ENCODE measurements around the gene ZNF438. TPM values are rescaled to one million over a fixed set of nuclear protein-coding genes. Genes with fewer than 3 reads are reported as not detected.
"Not testable (repeated sequence)": the region's sequence is repeated elsewhere in the genome, so short reads cannot be mapped to it uniquely, and the experiment has no call there.

The ZNF438 gene
- polyA plus RNA-seq, 3 donors from 2014 or later, result 1.6 to 5.0 (median 3.4) TPM

- Mint-ChIP-seq H3K27ac (no peak overlapping the region), H3K27me3 (ENCODE audit: low read depth in 3 of 3) (peaks cover 0 to 2% (median 0%) of the 10 kb centered on the region in 3 donors), H3K4me3 (no peak overlapping the region), H3K9me3 (peaks cover 0 to 8% (median 5%) of the 10 kb centered on the region in 6 donors), H3K4me1 (peaks cover 6 to 17% of the 10 kb centered on the region in 2 donors), H3K36me3 (peaks cover 12 to 19% (median 16%) of the 10 kb centered on the region in 3 donors)
- DNase-seq, result no peak
Observed at GRCh38 chr10:30984563-30985328, 46.9 kb downstream of the ZNF438 start.

DNA sequence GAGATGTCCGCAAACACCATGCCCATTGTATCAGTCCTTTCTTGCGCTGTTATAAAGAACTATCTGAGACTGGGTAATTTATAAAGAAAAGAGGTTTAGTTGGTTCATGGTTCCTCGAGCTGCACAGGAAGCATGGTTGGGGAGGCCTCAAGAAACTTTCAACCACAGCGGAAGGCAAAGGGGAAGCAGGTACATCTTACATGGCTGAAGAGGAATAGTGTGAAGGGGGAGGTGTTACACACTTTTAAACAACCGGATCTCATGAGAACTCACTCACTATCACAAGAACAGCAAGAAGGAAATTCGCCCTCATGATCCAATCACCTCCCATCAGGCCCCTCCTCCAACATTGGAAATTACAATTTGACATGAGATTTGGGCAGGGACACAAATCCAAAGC, 48.5 kb downstream of the ZNF438 start:
- DNase-seq, result peak in 1 of 3 donors; percentile 36
- Mint-ChIP-seq H3K36me3 (peaks cover 13 to 23% (median 21%) of the 10 kb centered on the region in 3 donors), H3K4me1 (peaks cover 6 to 17% of the 10 kb centered on the region in 2 donors), H3K4me3 (peak overlapping the region in 2 of 5 donors; percentile 25 to 39), H3K27ac (peak overlapping the region in 3 of 6 donors; percentile 51 to 80 (median 76))
- H3K27me3 Mint-ChIP-seq (ENCODE audit: low read depth in 3 of 3); H3K9me3 Mint-ChIP-seq: not testable (repeated sequence)

DNA sequence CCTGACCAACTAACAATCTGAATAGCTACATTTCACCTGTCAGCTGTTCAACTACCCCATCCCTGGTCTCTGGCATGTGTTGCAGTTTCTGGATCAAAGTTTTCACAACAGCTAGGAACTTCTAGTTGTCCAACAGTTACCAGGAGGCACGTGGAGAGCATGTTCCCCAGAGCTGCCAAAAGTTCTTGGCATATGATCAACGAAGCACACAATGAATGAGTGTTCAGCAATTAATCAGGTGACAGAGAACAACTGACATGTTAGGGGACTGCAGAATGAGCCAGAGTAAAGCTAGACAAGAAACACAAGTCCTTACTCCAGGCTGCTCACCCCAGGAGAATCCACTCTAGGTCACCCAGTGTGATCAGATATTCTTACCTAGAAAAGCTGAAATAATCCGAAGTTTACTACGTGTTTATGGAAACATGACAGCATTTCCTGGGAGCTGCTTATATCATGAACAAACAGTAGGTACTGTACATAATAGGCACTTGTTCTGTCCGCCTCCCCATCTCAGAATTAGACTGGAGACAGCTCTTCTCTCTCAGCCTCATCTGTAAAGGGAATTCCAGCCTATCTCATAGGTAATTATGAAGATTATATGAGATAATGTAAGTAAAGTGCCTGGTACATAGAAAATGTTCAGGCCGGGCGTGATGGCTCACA, 50.6 kb downstream of the ZNF438 start:
- Mint-ChIP-seq H3K27me3 (ENCODE audit: low read depth in 3 of 3) (peaks cover 0 to 1% (median 0%) of the 10 kb centered on the region in 3 donors), H3K4me1 (peaks cover 6 to 17% of the 10 kb centered on the region in 2 donors), H3K27ac (no peak overlapping the region), H3K36me3 (peaks cover 13 to 23% (median 21%) of the 10 kb centered on the region in 3 donors), H3K4me3 (no peak overlapping the region), H3K9me3 (peaks cover 0 to 8% (median 5%) of the 10 kb centered on the region in 6 donors)
- DNase-seq, result no peak

DNA sequence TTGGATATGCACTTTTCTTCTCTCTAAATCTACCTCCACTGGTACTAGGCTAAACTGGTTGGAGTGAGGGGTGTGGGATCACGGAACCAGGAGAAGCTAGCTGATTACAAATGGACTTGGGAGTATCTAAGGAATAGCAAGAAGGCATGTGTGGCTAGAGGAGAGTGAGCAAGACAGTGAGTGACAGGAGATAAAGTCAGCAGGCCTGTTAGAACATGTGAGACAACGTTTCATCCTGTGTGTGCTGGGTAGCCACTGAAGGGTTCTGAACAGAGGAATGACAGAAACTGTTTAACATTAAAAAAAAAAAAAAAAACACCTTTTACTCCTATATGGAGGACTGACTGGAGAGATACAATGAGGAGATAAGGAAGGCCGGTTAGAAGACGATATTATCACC, 51.7 kb downstream of the ZNF438 start:
- Mint-ChIP-seq H3K4me3 (no peak overlapping the region), H3K4me1 (peaks cover 6 to 17% of the 10 kb centered on the region in 2 donors)

DNA sequence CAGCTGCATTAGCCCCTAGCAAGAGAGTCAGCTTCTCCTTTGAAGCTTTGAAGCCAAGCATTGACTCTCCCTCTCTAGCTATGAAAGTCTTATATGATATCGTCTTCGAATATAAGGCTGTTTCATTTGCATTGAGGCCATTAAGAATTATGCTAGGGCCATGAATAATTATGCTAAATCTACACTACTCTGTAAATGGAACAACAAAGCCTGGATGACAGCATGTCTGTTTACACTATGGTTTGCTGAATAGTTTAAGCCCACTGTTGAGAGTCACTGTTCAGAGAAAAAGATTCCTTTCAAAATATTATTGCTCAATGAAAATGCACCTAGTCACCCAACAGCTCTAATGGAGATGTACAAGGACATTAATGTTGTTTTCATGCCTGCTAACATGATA, 52.8 kb downstream of the ZNF438 start:
- H3K4me1 Mint-ChIP-seq, result peaks cover 6 to 12% of the 10 kb centered on the region in 2 donors
- H3K9me3 Mint-ChIP-seq, result peaks cover 0 to 8% (median 5%) of the 10 kb centered on the region in 6 donors
- H3K4me3 Mint-ChIP-seq, result no peak overlapping the region

More for the DNA sequence above, 51.7 kb downstream of the ZNF438 start:
- Mint-ChIP-seq H3K9me3 (peaks cover 0 to 8% (median 5%) of the 10 kb centered on the region in 6 donors), H3K27ac (no peak overlapping the region), H3K27me3 (ENCODE audit: low read depth in 3 of 3) (peaks cover 0 to 1% (median 0%) of the 10 kb centered on the region in 3 donors), H3K36me3 (peaks cover 13 to 21% (median 21%) of the 10 kb centered on the region in 3 donors)
- DNase-seq, result no peak

DNA sequence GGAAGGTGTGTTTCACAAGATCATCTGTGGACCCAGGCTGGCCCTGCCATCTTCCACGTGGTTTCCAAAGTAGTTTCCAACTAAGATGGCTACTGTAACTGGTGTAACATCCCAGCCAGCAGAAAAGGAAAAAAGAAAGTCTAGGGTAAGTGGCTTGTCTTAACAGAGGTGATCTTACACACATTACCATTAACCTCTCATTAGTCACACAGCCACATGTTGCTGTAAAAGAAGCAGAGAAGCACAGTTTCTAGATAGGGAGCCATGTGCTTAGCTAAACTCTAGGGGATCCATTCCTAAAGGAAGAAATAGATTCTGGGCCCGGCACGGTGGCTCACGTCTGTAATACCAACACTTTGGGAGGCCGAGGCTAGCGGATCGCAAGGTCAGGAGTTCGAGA, 54.3 kb downstream of the ZNF438 start:
- Mint-ChIP-seq H3K4me1 (no peaks in the 10 kb centered on the region), H3K27ac (no peak overlapping the region), H3K36me3 (peaks cover 7 to 16% (median 15%) of the 10 kb centered on the region in 3 donors), H3K27me3 (ENCODE audit: low read depth in 3 of 3) (peaks cover 0 to 1% (median 0%) of the 10 kb centered on the region in 3 donors), H3K9me3 (peaks cover 0 to 2% (median 0%) of the 10 kb centered on the region in 6 donors), H3K4me3 (no peak overlapping the region)
- no peak for DNase-seq

More for the DNA sequence above, 52.8 kb downstream of the ZNF438 start:
- H3K27me3 Mint-ChIP-seq (ENCODE audit: low read depth in 3 of 3), result peaks cover 0 to 1% (median 0%) of the 10 kb centered on the region in 3 donors
- no peak for DNase-seq
- peaks cover 13 to 21% (median 20%) of the 10 kb centered on the region in 3 donors for H3K36me3 Mint-ChIP-seq
- H3K27ac Mint-ChIP-seq, result no peak overlapping the region

- Mint-ChIP-seq H3K27ac (peak overlapping the region in 1 of 6 donors; percentile 3), H3K27me3 (ENCODE audit: low read depth in 3 of 3) (peaks cover 0 to 1% (median 0%) of the 10 kb centered on the region in 3 donors), H3K4me1 (no peaks in the 10 kb centered on the region), H3K36me3 (peaks cover 3 to 10% (median 4%) of the 10 kb centered on the region in 3 donors), H3K9me3 (peaks cover 0 to 1% (median 0%) of the 10 kb centered on the region in 6 donors), H3K4me3 (no peak overlapping the region)
- DNase-seq, result no peak
Observed at GRCh38 chr10:30974773-30975415, 56.8 kb downstream of the ZNF438 start.

- Mint-ChIP-seq H3K9me3 (no peaks in the 10 kb centered on the region), H3K4me3 (no peak overlapping the region), H3K36me3 (peaks cover 0 to 10% (median 0%) of the 10 kb centered on the region in 3 donors), H3K27ac (no peak overlapping the region), H3K4me1 (no peaks in the 10 kb centered on the region), H3K27me3 (ENCODE audit: low read depth in 3 of 3) (peaks cover 0 to 1% (median 0%) of the 10 kb centered on the region in 3 donors)
- no peak for DNase-seq
Observed at GRCh38 chr10:30974355-30974754, 57.3 kb downstream of the ZNF438 start.

GRCh38 chr10:30973737-30974136, 57.9 kb downstream of the ZNF438 start:
- no peak overlapping the region for H3K4me3 Mint-ChIP-seq
- DNase-seq, result no peak

DNA sequence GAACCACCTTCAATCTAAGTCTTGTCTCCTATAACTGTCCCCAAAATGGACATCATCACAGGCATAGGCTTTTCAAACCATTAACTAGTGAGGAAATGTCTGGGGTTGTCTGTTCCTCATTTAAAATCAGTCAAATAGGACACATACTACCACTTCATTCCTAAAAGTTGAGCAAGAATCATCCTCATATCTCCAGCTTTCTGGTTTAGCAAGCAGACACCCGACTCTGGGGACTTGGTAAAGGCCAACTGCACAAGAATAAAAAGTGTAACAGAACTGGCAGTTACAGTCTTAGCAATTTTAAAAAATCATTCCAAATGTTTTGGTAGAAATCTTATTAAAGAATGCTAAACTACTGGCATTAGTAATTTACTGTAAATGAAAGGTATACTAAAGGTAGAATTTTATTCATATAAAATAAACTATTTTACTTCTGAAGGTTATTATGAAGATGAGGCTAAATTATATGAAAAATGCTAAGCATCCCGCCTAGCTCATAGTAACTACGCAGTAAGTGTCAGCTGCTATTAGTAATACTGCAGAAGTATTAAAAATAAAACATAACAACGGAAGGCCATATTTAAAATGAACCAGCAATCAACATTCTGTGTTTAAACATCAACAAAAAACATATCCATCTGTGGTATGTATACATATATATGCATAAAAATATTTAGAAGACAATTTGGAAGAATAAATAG, 60.8 kb downstream of the ZNF438 start:
- Mint-ChIP-seq H3K4me1 (no peaks in the 10 kb centered on the region), H3K27ac (no peak overlapping the region), H3K27me3 (ENCODE audit: low read depth in 3 of 3) (no peaks in the 10 kb centered on the region), H3K9me3 (no peaks in the 10 kb centered on the region), H3K4me3 (no peak overlapping the region), H3K36me3 (peaks cover 0 to 3% (median 0%) of the 10 kb centered on the region in 3 donors)
- no peak for DNase-seq

More at GRCh38 chr10:30973737-30974136, 57.9 kb downstream of the ZNF438 start:
- no peak overlapping the region for H3K27ac Mint-ChIP-seq
- no peaks in the 10 kb centered on the region for H3K27me3 Mint-ChIP-seq (ENCODE audit: low read depth in 3 of 3)
- no peaks in the 10 kb centered on the region for H3K9me3 Mint-ChIP-seq
- H3K4me1 Mint-ChIP-seq, result no peaks in the 10 kb centered on the region
- peaks cover 0 to 7% (median 0%) of the 10 kb centered on the region in 3 donors for H3K36me3 Mint-ChIP-seq

DNA sequence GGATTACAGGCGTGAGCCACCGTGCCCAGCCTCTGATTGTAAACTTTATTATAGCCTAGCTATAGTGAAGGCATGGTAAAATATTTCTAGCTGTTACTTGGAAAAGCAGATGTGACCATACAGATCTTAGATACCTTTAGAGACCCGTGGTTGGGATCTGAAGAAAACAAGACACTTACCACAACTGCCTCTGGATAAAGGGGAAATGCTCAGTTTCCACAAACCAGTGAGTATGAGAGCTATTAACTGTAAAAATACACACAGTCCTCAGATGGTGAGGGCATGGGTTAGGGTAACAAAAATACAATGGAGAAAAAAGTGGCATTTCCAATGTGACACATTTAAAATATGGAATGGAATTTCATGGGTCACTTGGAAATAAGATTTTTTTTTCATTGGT, 63.0 kb downstream of the ZNF438 start:
- Mint-ChIP-seq H3K4me1 (peaks cover 1 to 8% of the 10 kb centered on the region in 2 donors), H3K4me3 (no peak overlapping the region), H3K27ac (no peak overlapping the region), H3K27me3 (ENCODE audit: low read depth in 3 of 3) (no peaks in the 10 kb centered on the region), H3K9me3 (no peaks in the 10 kb centered on the region), H3K36me3 (peaks cover 0 to 8% (median 0%) of the 10 kb centered on the region in 3 donors)
- no peak for DNase-seq

GRCh38 chr10:30967650-30968410, 63.8 kb downstream of the ZNF438 start:
- no peak overlapping the region for H3K4me3 Mint-ChIP-seq
- peaks cover 1 to 9% of the 10 kb centered on the region in 2 donors for H3K4me1 Mint-ChIP-seq
- peaks cover 0 to 8% (median 0%) of the 10 kb centered on the region in 3 donors for H3K36me3 Mint-ChIP-seq
- no peak overlapping the region for H3K27ac Mint-ChIP-seq
- no peaks in the 10 kb centered on the region for H3K9me3 Mint-ChIP-seq
- no peaks in the 10 kb centered on the region for H3K27me3 Mint-ChIP-seq (ENCODE audit: low read depth in 3 of 3)
- no peak for DNase-seq

Data from immature natural killer cell (primary cell).